Kidney epithelial cell (primary cell): ENCODE measurements around the gene RNF213. TPM values are rescaled to one million over a fixed set of nuclear protein-coding genes. Genes with fewer than 3 reads are reported as not detected.

Source experiments
- DNase-seq: peaks from one replicate; pipeline ENCODE4 v3.0.0-alpha.2; 2010; ENCODE audit warnings: low read depth
- H3K27me3 ChIP-seq: 2 replicates; pipeline ENCODE4 v1.6.0; 2011; ENCODE audit warnings: low read length; ENCODE audit not compliant: control insufficient read depth, insufficient read depth
- H3K36me3 ChIP-seq: 2 replicates; pipeline ENCODE4 v1.5.1; 2011; ENCODE audit warnings: low read length; ENCODE audit not compliant: control insufficient read depth, insufficient read depth
- H3K4me3 ChIP-seq: 2 replicates; pipeline ENCODE4 v1.5.1; 2011; ENCODE audit warnings: low read depth, mild to moderate bottlenecking, control low read depth, low read length
- CTCF ChIP-seq: IDR thresholded peaks from 2 replicates; pipeline ENCODE4 v1.5.1; 2011; ENCODE audit warnings: mild to moderate bottlenecking, moderate library complexity, low read length, control low read depth, inconsistent platforms; ENCODE audit not compliant: insufficient read depth, poor library complexity, severe bottlenecking
- total RNA-seq: library from RNA; depleted of rRNA; stranded (reverse); fragments of >200 nt; gene quantifications from 2 replicates; pipeline ENCODE4 v1.2.3, GENCODE V29; 2015

The RNF213 gene
- total RNA-seq, 1 donor from 2014 or later, result 111 TPM

DNA sequence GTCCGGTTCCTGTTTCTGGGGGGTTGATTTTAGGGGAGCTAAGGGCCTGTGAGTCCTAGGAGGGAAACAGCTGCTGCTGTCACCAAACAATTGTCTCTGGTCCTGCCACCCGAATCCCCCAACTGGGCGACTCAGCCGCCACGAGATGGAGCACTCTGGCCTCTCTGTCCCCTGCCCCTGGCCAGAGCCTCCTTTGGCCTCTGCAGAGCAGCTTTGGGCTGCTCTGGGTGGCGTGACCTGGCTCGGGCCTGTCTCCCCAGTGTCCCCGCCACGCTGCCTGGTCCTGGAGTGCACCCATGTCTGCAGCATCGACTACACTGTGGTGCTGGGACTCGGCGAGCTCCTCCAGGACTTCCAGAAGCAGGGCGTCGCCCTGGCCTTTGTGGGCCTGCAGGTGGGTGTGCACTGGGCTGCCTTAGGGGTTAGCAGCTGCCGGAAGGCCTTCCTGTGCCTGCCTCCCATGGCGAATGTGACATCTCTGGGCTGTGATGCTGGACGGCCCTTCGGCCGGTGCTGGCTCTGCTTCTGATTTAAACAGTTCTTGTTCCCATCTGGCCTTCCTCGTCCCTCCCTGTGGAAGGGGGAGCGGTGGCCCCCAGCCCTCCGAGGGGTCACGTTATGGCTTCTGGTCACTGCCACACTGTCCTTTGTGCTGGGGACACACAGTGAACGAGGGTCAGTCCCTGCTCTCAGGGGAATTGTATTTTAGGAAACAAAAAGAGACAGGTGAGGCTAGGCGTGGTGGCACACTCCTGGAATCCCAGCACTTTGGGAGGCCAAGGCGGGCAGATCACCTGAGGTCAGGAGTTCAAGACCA lies 11.6 kb upstream of the RNF213 start:
- no peak for DNase-seq
- TF ChIP-seq CTCF, result no peak
- Histone ChIP-seq H3K36me3 (no peaks in the 10 kb centered on the region), H3K4me3 (no peak overlapping the region), H3K27me3 (no peaks in the 10 kb centered on the region)

GRCh38 chr17:80251966-80252365 lies 8.7 kb upstream of the RNF213 start:
- no peak for DNase-seq
- Histone ChIP-seq H3K27me3 (no peaks in the 10 kb centered on the region), H3K4me3 (no peak overlapping the region), H3K36me3 (no peaks in the 10 kb centered on the region)
- no peak for TF ChIP-seq CTCF

DNA sequence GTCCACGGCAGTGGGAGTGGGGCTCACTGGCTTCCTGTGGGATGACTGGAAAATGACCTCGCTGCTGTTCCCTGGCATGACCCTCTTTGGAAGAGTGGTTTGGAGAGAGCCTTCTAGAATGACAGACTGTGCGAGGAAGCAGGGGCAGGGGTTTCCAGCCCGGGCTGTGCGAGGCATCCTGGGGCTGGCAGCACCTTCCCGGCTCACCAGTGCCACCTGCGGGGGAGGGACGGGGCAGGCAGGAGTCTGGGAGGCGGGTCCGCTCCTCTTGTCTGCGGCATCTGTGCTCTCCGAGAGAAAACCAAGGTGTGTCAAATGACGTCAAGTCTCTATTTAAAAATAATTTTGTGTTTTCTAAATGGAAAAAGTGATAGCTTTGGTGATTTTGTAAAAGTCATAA lies 7.8 kb upstream of the RNF213 start:
- peak; percentile 89 for TF ChIP-seq CTCF
- Histone ChIP-seq H3K27me3 (no peaks in the 10 kb centered on the region), H3K4me3 (no peak overlapping the region), H3K36me3 (no peaks in the 10 kb centered on the region)
- DNase-seq, result no peak

- no peak overlapping the region for H3K4me3 ChIP-seq
- H3K36me3 ChIP-seq, result no peaks in the 10 kb centered on the region
- DNase-seq, result no peak
- H3K27me3 ChIP-seq, result no peaks in the 10 kb centered on the region
- no peak for TF ChIP-seq CTCF
Measured at GRCh38 chr17:80253631-80254395, 6.8 kb upstream of the RNF213 start.

GRCh38 chr17:80254396-80255251 lies 6.0 kb upstream of the RNF213 start:
- DNase-seq, result peak; percentile 98

More at GRCh38 chr17:80254396-80255251, 6.0 kb upstream of the RNF213 start:
- no peaks in the 10 kb centered on the region for H3K27me3 ChIP-seq
- H3K36me3 ChIP-seq, result no peaks in the 10 kb centered on the region
- no peak for TF ChIP-seq CTCF
- no peak overlapping the region for H3K4me3 ChIP-seq
